A673 (cell line): ENCODE results near the gene INMT.

Source experiments
- EZH2 ChIP-seq: fragments of 200-600 bp; sonication (generic); IDR thresholded peaks from 2 replicates; pipeline ENCODE4 v1.6.1; 2017; ENCODE audit warnings: borderline replicate concordance, low read depth, mild to moderate bottlenecking, mixed read lengths, antibody characterized with exemption, low read length; ENCODE audit not compliant: poor library complexity, severe bottlenecking
- TF ChIP-seq, protein P1 (sequence below): fragments of 300-800, 200-600 bp; sonication (generic); conservative IDR thresholded peaks from 2 replicates; pipeline ENCODE4 v1.5.1; 2017; ENCODE audit warnings: low read depth, mild to moderate bottlenecking, antibody characterized with exemption, low read length, moderate library complexity, mixed read lengths

DNA sequence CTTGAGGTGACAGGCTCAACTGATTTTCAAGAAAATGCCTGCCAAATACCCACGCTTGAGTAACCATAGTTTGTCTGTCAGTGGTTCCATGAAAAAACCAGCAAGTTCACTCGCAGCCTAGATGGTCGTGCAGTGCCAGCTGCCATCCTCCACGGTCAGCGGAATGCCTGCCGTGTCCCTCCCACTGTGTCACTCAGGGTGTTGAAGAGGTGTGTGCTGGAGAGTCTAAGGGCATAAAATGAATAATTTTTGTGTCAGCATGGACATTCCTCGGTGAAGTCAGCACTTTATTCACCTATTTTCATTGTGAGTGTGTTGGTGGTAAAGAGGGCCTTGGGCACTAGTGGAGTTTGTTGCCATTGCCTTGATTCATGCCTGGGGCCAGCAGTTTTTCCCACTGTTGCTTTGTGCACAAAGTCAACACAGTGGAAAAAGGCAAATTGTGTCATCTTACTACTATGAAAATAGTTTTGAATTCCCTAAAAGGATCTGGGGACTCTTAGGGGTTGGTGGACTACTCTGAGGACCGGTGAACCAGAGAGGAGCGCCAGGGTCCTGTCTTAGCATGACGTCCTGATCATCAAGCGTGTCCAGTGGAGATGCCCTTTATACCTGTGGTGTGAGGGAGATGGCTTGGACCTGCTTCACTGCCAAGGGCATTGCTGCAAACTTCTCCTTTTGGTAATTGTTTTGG, 36.9 kb downstream of the INMT start:
- TF ChIP-seq, protein P1, sequence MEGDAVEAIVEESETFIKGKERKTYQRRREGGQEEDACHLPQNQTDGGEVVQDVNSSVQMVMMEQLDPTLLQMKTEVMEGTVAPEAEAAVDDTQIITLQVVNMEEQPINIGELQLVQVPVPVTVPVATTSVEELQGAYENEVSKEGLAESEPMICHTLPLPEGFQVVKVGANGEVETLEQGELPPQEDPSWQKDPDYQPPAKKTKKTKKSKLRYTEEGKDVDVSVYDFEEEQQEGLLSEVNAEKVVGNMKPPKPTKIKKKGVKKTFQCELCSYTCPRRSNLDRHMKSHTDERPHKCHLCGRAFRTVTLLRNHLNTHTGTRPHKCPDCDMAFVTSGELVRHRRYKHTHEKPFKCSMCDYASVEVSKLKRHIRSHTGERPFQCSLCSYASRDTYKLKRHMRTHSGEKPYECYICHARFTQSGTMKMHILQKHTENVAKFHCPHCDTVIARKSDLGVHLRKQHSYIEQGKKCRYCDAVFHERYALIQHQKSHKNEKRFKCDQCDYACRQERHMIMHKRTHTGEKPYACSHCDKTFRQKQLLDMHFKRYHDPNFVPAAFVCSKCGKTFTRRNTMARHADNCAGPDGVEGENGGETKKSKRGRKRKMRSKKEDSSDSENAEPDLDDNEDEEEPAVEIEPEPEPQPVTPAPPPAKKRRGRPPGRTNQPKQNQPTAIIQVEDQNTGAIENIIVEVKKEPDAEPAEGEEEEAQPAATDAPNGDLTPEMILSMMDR = no peak
- TF ChIP-seq EZH2 = no peak
